SKM-1 (cell line): ENCODE measurements around the gene ZIC3.

Source experiments
- DNase-seq: peaks from one replicate; lab custom pipeline; 2025; ENCODE audit not compliant: unreplicated experiment; lab: John Stamatoyannopoulos, UW

ZIC3 gene

DNA sequence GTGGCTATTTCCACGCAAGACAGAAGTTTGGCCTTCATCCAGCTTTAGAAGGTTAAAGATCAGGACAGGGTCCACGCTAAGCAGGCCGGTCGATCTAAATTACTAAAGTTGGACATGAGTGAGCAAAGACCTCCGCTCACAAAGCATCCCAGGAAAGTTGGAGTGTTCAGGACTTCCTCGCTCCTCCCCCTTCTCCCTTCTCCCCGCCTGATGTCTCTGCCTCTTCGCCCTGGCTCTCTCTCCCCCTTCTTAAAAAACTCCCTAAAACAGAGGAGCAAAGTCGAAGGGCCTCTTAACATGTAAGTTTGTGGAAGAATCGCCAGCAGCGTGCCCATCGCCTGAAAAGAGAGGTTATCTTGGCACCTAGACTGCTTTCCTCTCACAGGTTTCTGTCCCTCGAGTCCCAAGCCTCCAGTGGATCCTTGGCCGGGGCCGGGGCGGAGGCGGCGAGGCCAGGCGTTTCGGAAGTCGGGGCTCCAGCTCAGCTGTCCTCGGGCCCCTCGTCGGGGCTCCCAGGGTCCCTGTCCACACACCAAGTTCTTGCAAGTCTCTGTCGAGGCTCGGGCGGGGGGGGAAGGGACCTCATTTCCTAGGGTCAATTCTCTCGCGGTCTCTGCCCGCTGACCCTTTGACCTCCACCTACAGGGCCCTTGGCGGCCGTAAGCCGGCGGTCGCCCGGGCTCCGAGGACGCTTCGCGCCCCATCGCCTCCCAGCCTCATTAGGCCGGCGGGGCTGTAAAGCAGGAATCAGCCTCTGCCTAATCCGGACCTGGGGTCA lies 7.6 kb downstream of the ZIC3 start:
- DNase-seq, result no peak

DNA sequence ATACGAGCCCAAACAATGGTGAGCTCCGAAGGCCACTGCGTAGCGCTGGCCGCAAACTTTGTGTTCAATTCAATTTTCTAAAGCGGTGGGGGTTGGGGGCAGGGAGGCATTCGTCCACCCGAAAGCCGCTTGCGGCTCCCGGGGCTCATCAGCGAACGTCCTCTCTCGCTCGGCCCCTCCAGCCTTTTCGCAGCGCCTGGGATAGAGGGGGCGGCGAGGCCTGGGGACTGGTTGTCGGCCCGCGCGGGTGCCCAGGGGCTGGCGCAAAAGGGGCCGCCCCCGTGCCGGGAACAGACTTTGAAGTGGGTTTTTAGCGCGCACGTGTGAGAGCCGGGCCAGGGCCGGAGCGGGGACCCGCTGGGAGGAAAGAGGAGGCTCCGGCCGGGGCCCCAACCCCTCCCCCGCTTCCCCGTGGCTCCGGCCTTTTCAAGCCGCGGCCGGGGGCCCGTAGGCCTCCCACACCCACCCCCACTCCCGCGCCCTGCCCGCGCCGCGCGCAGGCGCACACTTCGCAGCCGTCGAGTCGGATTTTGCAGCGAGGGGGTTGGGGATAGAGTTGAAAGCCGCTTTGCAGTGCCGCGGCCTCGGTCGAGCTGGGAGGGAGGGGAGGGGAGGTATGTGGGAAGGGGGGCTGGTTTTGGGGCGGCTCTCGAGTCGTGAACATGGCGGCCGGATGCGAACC lies 8.3 kb downstream of the ZIC3 start:
- no peak for DNase-seq

DNA sequence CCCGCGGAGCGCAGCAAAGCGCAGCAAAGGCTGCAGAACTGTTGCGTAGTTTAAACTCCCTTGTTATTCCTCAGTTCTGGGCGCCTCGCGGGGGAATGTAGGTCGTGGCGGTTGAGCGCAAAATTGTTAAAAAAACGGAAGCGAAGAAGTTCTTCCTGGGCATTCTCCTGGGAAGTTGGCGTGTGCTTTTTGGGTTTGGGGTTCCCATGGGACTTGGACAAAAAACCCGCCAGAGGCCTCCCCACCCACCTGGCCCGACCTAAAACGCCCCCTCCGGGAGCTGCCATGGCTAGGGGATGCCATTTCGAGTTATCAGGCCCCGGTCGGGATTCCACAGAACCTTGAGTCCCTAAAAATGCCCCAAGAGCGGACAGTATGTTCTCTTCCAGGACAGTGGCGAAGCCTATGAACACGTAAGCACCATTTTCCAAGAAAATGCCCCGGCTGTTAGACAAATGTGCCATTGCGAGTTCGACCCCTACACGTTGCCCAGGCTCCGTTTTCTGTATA lies 8.9 kb downstream of the ZIC3 start:
- DNase-seq, result no peak

DNA sequence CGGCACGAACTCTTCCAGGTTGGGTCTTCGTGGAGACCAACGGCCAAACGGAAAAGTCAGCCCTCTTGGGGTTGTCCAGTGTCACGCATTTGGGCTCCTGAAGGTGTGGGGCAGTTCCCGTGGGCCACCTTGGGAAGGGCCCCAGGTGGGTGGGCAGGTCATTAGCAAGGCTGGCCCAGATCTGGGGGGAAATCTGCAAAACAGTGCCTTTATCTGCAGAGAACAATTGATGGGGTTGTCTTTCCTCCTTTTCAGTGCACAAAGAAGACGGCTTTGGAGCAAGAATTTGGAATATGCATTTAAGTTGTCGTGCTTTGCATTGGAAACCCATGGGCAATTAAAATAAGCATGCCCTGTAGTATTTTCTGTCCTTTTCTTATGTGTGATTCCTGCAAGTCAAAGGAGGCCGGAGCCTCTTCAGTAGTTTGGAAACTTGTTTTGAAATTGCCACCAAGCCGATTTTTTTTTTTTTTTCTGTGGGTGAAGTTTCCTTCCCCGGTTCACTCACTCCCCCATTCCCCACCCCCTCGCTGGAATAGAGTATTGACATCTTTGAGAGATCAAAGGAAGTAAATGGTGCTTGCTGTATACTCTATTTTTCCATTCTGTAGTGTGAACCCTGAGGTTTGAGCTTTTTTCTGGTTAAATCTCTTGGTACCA lies 9.8 kb downstream of the ZIC3 start:
- no peak for DNase-seq

DNA sequence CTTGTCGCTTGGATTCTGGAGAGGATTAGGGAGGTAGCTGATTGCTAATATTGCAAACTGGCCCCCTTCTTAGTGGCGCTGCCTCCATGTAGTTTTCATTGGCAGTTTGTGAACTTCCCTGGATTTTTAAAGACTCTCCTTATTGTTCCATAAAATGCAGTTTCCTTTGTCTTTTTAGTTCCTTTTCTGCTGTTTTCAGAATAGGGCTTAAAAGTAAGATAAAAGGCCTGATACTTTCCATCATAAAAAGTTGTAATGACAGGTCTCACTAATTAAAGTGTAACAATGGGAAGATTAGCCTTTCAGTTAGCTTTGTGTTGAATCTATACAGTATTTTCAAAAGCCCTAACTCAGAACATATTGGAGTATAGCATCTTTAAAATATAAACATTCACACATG lies 21.2 kb downstream of the ZIC3 start:
- no peak for DNase-seq

DNA sequence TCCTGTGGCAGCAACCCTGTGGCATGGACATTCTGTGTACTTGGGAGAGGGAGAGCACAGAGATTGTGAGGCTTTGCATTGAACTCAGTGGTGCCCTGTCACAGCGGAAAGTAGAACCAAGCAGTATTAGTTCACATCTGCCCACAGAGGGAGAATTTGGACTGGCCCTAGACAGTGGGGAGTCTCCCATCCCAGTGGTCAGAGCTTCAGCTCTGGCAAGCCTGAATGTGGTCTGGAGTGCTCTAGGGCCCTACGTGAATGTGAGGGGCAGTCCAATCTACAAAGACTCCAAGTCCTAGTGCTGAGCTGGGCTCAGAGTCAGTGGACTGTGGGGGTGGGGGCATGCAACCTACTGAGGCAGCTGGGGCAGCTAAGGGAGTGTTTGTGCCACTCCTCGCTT lies 34.8 kb downstream of the ZIC3 start:
- DNase-seq, result no peak
